SK-N-SH treated with all-trans-retinoic acid at 6 μM for 48 hours (cell line): Measurements from ENCODE around the gene ADGRB3.

ENCODE experiments used
- ARNTL ChIP-seq: fragments of 450-650 bp; formaldehyde crosslinking; IDR thresholded peaks from 2 replicates; pipeline ENCODE4 v1.5.0; 2020; ENCODE audit warnings: low read depth, mild to moderate bottlenecking, moderate library complexity, borderline replicate concordance
- CREB5 ChIP-seq: fragments of 250-450 bp; sonication (Bioruptor Pico); IDR thresholded peaks from 2 replicates; pipeline ENCODE4 v1.5.1; 2020; ENCODE audit warnings: low read depth, mild to moderate bottlenecking, moderate library complexity
- CSDC2 ChIP-seq: fragments of 250-450 bp; sonication (Bioruptor Pico); IDR thresholded peaks from 2 replicates; pipeline ENCODE4 v1.5.0; 2020; ENCODE audit warnings: mild to moderate bottlenecking, moderate library complexity
- GLIS3 ChIP-seq: fragments of 250-450 bp; sonication (Bioruptor Pico); IDR thresholded peaks from 2 replicates; pipeline ENCODE4 v1.5.0; 2020; ENCODE audit warnings: mild to moderate bottlenecking, moderate library complexity
- ISL1 ChIP-seq: fragments of 250-450 bp; sonication (Bioruptor Pico); IDR thresholded peaks from 2 replicates; pipeline ENCODE4 v2.1.2; 2022; ENCODE audit warnings: mild to moderate bottlenecking, moderate library complexity
- SNAI2 ChIP-seq: fragments of 250-450 bp; sonication (Bioruptor Pico); IDR thresholded peaks from 2 replicates; pipeline ENCODE4 v1.5.0; 2020; ENCODE audit warnings: mild to moderate bottlenecking, moderate library complexity
- TCF4 ChIP-seq: fragments of 250-450 bp; sonication (Bioruptor Pico); IDR thresholded peaks from 2 replicates; pipeline ENCODE4 v1.8.0; 2021; ENCODE audit warnings: mild to moderate bottlenecking, moderate library complexity, borderline replicate concordance
- TSHZ2 ChIP-seq: fragments of 250-450 bp; sonication (Bioruptor Pico); IDR thresholded peaks from 2 replicates; pipeline ENCODE4 v1.5.0; 2020; ENCODE audit warnings: mild to moderate bottlenecking, moderate library complexity
- ZFP3 ChIP-seq: fragments of 250-450 bp; sonication (Bioruptor Pico); IDR thresholded peaks from 2 replicates; pipeline ENCODE4 v1.5.0; 2020; ENCODE audit warnings: mild to moderate bottlenecking, moderate library complexity
- ZFP30 ChIP-seq: fragments of 450-650 bp; formaldehyde crosslinking; IDR thresholded peaks from 2 replicates; pipeline ENCODE4 v1.5.0; 2022; ENCODE audit warnings: mild to moderate bottlenecking, moderate library complexity
- TF ChIP-seq, protein P1 (sequence below): fragments of 250-450 bp; sonication (Bioruptor Pico); IDR thresholded peaks from 2 replicates; pipeline ENCODE4 v1.8.0; 2020; ENCODE audit warnings: mild to moderate bottlenecking, moderate library complexity, borderline replicate concordance
- TF ChIP-seq, protein P2 (sequence below): fragments of 250-450 bp; sonication (Bioruptor Pico); IDR thresholded peaks from 2 replicates; pipeline ENCODE4 v1.8.0; 2021; ENCODE audit warnings: low read depth, mild to moderate bottlenecking, moderate library complexity, borderline replicate concordance

GRCh38 chr6:69005199-69005598 is 370.1 kb downstream of the ADGRB3 start:
- TF ChIP-seq GLIS3 (CRISPR knock-in tag) (no peak), SNAI2 (no peak), CREB5 (CRISPR knock-in tag) (no peak), ARNTL (no peak), ZFP30 (CRISPR knock-in tag) (no peak), TCF4 (CRISPR knock-in tag) (no peak), TSHZ2 (CRISPR knock-in tag) (no peak), ZFP3 (no peak), ISL1 (CRISPR knock-in tag) (peak; percentile 13; the same call in 1 of the 2 replicates), CSDC2 (no peak)
- TF ChIP-seq, protein P1, sequence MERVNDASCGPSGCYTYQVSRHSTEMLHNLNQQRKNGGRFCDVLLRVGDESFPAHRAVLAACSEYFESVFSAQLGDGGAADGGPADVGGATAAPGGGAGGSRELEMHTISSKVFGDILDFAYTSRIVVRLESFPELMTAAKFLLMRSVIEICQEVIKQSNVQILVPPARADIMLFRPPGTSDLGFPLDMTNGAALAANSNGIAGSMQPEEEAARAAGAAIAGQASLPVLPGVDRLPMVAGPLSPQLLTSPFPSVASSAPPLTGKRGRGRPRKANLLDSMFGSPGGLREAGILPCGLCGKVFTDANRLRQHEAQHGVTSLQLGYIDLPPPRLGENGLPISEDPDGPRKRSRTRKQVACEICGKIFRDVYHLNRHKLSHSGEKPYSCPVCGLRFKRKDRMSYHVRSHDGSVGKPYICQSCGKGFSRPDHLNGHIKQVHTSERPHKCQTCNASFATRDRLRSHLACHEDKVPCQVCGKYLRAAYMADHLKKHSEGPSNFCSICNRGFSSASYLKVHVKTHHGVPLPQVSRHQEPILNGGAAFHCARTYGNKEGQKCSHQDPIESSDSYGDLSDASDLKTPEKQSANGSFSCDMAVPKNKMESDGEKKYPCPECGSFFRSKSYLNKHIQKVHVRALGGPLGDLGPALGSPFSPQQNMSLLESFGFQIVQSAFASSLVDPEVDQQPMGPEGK, result no peak
- TF ChIP-seq, protein P2, sequence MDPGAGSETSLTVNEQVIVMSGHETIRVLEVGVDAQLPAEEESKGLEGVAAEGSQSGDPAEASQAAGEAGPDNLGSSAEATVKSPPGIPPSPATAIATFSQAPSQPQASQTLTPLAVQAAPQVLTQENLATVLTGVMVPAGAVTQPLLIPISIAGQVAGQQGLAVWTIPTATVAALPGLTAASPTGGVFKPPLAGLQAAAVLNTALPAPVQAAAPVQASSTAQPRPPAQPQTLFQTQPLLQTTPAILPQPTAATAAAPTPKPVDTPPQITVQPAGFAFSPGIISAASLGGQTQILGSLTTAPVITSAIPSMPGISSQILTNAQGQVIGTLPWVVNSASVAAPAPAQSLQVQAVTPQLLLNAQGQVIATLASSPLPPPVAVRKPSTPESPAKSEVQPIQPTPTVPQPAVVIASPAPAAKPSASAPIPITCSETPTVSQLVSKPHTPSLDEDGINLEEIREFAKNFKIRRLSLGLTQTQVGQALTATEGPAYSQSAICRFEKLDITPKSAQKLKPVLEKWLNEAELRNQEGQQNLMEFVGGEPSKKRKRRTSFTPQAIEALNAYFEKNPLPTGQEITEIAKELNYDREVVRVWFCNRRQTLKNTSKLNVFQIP (CRISPR knock-in tag), result no peak
